ENCODE data around the gene COL28A1.

Gene COL28A1

GRCh38 chr7:7535691-7536090, at the start of gene COL28A1:
Gene COL28A1, minus strand, starts transcription at chr7:7535873. Its CDS starts 2,998 bp downstream, at chr7:7532875.
- no peak for DNase-seq (ENCODE audit: low read depth)

- DNase-seq (ENCODE audit: low read depth) = no peak
Measured at GRCh38 chr7:7584653-7585052, 49.0 kb upstream of the COL28A1 start.

GRCh38 chr7:7583731-7584130, 48.1 kb upstream of the COL28A1 start:
- DNase-seq (ENCODE audit: low read depth) = no peak

GRCh38 chr7:7582596-7582995, 46.9 kb upstream of the COL28A1 start:
- no peak for DNase-seq (ENCODE audit: low read depth)

GRCh38 chr7:7581531-7582179, 46.0 kb upstream of the COL28A1 start:
- DNase-seq (ENCODE audit: low read depth) = no peak

- DNase-seq (ENCODE audit: low read depth) = no peak
Measured at GRCh38 chr7:7579638-7580037, 44.0 kb upstream of the COL28A1 start.

- DNase-seq (ENCODE audit: low read depth) = no peak
Measured at GRCh38 chr7:7577888-7578287, 42.2 kb upstream of the COL28A1 start.

GRCh38 chr7:7576344-7576743, 40.7 kb upstream of the COL28A1 start:
- no peak for DNase-seq (ENCODE audit: low read depth)

GRCh38 chr7:7573701-7574100, 38.0 kb upstream of the COL28A1 start:
- no peak for DNase-seq (ENCODE audit: low read depth)

GRCh38 chr7:7570584-7570983, 34.9 kb upstream of the COL28A1 start:
- DNase-seq (ENCODE audit: low read depth) = no peak

- DNase-seq (ENCODE audit: low read depth) = no peak
Measured at GRCh38 chr7:7569615-7570014, 33.9 kb upstream of the COL28A1 start.

- DNase-seq (ENCODE audit: low read depth) = no peak
Measured at GRCh38 chr7:7569081-7569527, 33.4 kb upstream of the COL28A1 start.

- no peak for DNase-seq (ENCODE audit: low read depth)
Measured at GRCh38 chr7:7568553-7568952, 32.9 kb upstream of the COL28A1 start.

GRCh38 chr7:7567898-7568531, 32.3 kb upstream of the COL28A1 start:
- no peak for DNase-seq (ENCODE audit: low read depth)

- DNase-seq (ENCODE audit: low read depth) = peak; percentile 71
Measured at GRCh38 chr7:7566651-7567611, 31.3 kb upstream of the COL28A1 start, which contains the start of gene MIOS. Gene MIOS, plus strand, starts transcription at chr7:7566884. Its CDS starts 5,592 bp downstream, at chr7:7572476.

GRCh38 chr7:7565746-7566650, 30.3 kb upstream of the COL28A1 start:
- DNase-seq (ENCODE audit: low read depth) = no peak

GRCh38 chr7:7565018-7565680, 29.5 kb upstream of the COL28A1 start:
- DNase-seq (ENCODE audit: low read depth) = no peak

- no peak for DNase-seq (ENCODE audit: low read depth)
Measured at GRCh38 chr7:7564323-7564780, 28.7 kb upstream of the COL28A1 start.

GRCh38 chr7:7563813-7564212, 28.1 kb upstream of the COL28A1 start:
- DNase-seq (ENCODE audit: low read depth) = no peak

- no peak for DNase-seq (ENCODE audit: low read depth)
Measured at GRCh38 chr7:7563269-7563668, 27.6 kb upstream of the COL28A1 start.

- peak; percentile 37 for DNase-seq (ENCODE audit: low read depth)
Measured at GRCh38 chr7:7562736-7563135, 27.1 kb upstream of the COL28A1 start.

Data from fibroblast of the conjunctiva (primary cell).